HG03280 (cell line): Measurements from ENCODE around the gene MIX23.

ENCODE experiments used
- ATAC-seq: cut with Tn5 transposase; IDR thresholded peaks from one replicate; pipeline ENCODE4 v1.9.1; 2021; ENCODE audit warnings: mild to moderate bottlenecking, moderate library complexity; ENCODE audit not compliant: unreplicated experiment

MIX23 gene

GRCh38 chr3:122382888-122383666 lies at the start of gene MIX23:
TSS of gene MIX23 (minus strand) at chr3:122383231. CDS start at chr3:122383224, 7 bp downstream.
- ATAC-seq = peak; percentile 42

GRCh38 chr3:122430371-122430770 lies 47.3 kb upstream of the MIX23 start:
- no peak for ATAC-seq

GRCh38 chr3:122427857-122428471 lies 44.9 kb upstream of the MIX23 start:
- ATAC-seq = no peak

- ATAC-seq = no peak
These were observed 38.8 kb upstream of the MIX23 start for GRCh38 chr3:122421836-122422235.

GRCh38 chr3:122421101-122421500 lies 38.1 kb upstream of the MIX23 start:
- ATAC-seq = no peak

- no peak for ATAC-seq
These were observed 33.9 kb upstream of the MIX23 start for GRCh38 chr3:122416966-122417365.

- peak; percentile 83 for ATAC-seq
These were observed 33.0 kb upstream of the MIX23 start, which contains the start of gene WDR5B for GRCh38 chr3:122415762-122416654. TSS of gene WDR5B (minus strand) at chr3:122416062. CDS start at chr3:122415528, 534 bp downstream.

- ATAC-seq = peak; percentile 58
These were observed 32.2 kb upstream of the MIX23 start for GRCh38 chr3:122415104-122415744.

GRCh38 chr3:122414391-122414790 lies 31.4 kb upstream of the MIX23 start:
- no peak for ATAC-seq

- no peak for ATAC-seq
These were observed 27.6 kb upstream of the MIX23 start for GRCh38 chr3:122410639-122411038.

GRCh38 chr3:122410111-122410510 lies 27.1 kb upstream of the MIX23 start:
- ATAC-seq = no peak

GRCh38 chr3:122409446-122409845 lies 26.4 kb upstream of the MIX23 start:
- ATAC-seq = no peak

- no peak for ATAC-seq
These were observed 24.9 kb upstream of the MIX23 start for GRCh38 chr3:122407946-122408345.

GRCh38 chr3:122406198-122406597 lies 23.2 kb upstream of the MIX23 start:
- no peak for ATAC-seq

GRCh38 chr3:122405015-122405414 lies 22.0 kb upstream of the MIX23 start:
- no peak for ATAC-seq

- ATAC-seq = no peak
These were observed 20.5 kb upstream of the MIX23 start for GRCh38 chr3:122403489-122403888.

- no peak for ATAC-seq
These were observed 15.9 kb upstream of the MIX23 start for GRCh38 chr3:122398920-122399319.

GRCh38 chr3:122397201-122397600 lies 14.2 kb upstream of the MIX23 start:
- no peak for ATAC-seq

- no peak for ATAC-seq
These were observed 13.5 kb upstream of the MIX23 start for GRCh38 chr3:122396511-122396910.

GRCh38 chr3:122395582-122395981 lies 12.6 kb upstream of the MIX23 start:
- no peak for ATAC-seq

- ATAC-seq = no peak
These were observed 11.1 kb upstream of the MIX23 start for GRCh38 chr3:122394173-122394572.
